HL-60 (cell line): ENCODE results near the gene OAS2.

ENCODE experiments used
- DNase-seq, 2 experiments: peaks; one replicate each; pipeline ENCODE4 v3.0.0-alpha.2; 2010 to 2020; ENCODE audit warnings: low read depth in 1 of 2, low spot score in 1 of 2
- H3K27ac ChIP-seq: fragments of 250-450 bp; sonication (Bioruptor Pico); replicated peaks from 2 replicates; pipeline ENCODE4 v1.5.1; 2020; ENCODE audit warnings: mild to moderate bottlenecking, moderate library complexity
- H3K27me3 ChIP-seq: fragments of 250-450 bp; sonication (Bioruptor Pico); 2 replicates; pipeline ENCODE4 v1.5.1; 2021; ENCODE audit warnings: mild to moderate bottlenecking, moderate library complexity; ENCODE audit not compliant: insufficient read depth, poor library complexity, severe bottlenecking
- H3K4me3 ChIP-seq: replicated peaks from 2 replicates; pipeline ENCODE4 v1.5.1; 2011; ENCODE audit warnings: mild to moderate bottlenecking, control low read depth, low read length; ENCODE audit not compliant: insufficient read depth
- GABPA ChIP-seq: IDR thresholded peaks from 2 replicates; pipeline ENCODE4 v1.6.1; 2012; ENCODE audit warnings: low read depth
- POLR2AphosphoS5 ChIP-seq: IDR thresholded peaks from 2 replicates; pipeline ENCODE4 v1.6.1; 2012; ENCODE audit warnings: low read depth
- SPI1 ChIP-seq: IDR thresholded peaks from 2 replicates; pipeline ENCODE4 v1.6.1; 2012; ENCODE audit warnings: low read depth, mild to moderate bottlenecking, borderline replicate concordance
- TF ChIP-seq, protein P1 (sequence below): IDR thresholded peaks from 2 replicates; pipeline ENCODE4 v1.6.1; 2012; ENCODE audit warnings: low read depth; ENCODE audit not compliant: insufficient replicate concordance
- TF ChIP-seq, protein P2 (sequence below): IDR thresholded peaks from one replicate; pipeline ENCODE4 v1.5.1; 2011; ENCODE audit warnings: low read length, control low read depth, inconsistent platforms; ENCODE audit not compliant: insufficient read depth

OAS2 gene

GRCh38 chr12:112971248-112971647, 7.1 kb upstream of the OAS2 start:
- Histone ChIP-seq H3K27ac (no peak overlapping the region), H3K4me3 (no peak overlapping the region), H3K27me3 (no peaks in the 10 kb centered on the region)
- no peak for DNase-seq
- TF ChIP-seq SPI1 (no peak), GABPA (no peak), POLR2AphosphoS5 (no peak)
- TF ChIP-seq, protein P1, sequence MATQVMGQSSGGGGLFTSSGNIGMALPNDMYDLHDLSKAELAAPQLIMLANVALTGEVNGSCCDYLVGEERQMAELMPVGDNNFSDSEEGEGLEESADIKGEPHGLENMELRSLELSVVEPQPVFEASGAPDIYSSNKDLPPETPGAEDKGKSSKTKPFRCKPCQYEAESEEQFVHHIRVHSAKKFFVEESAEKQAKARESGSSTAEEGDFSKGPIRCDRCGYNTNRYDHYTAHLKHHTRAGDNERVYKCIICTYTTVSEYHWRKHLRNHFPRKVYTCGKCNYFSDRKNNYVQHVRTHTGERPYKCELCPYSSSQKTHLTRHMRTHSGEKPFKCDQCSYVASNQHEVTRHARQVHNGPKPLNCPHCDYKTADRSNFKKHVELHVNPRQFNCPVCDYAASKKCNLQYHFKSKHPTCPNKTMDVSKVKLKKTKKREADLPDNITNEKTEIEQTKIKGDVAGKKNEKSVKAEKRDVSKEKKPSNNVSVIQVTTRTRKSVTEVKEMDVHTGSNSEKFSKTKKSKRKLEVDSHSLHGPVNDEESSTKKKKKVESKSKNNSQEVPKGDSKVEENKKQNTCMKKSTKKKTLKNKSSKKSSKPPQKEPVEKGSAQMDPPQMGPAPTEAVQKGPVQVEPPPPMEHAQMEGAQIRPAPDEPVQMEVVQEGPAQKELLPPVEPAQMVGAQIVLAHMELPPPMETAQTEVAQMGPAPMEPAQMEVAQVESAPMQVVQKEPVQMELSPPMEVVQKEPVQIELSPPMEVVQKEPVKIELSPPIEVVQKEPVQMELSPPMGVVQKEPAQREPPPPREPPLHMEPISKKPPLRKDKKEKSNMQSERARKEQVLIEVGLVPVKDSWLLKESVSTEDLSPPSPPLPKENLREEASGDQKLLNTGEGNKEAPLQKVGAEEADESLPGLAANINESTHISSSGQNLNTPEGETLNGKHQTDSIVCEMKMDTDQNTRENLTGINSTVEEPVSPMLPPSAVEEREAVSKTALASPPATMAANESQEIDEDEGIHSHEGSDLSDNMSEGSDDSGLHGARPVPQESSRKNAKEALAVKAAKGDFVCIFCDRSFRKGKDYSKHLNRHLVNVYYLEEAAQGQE, result no peak

DNA sequence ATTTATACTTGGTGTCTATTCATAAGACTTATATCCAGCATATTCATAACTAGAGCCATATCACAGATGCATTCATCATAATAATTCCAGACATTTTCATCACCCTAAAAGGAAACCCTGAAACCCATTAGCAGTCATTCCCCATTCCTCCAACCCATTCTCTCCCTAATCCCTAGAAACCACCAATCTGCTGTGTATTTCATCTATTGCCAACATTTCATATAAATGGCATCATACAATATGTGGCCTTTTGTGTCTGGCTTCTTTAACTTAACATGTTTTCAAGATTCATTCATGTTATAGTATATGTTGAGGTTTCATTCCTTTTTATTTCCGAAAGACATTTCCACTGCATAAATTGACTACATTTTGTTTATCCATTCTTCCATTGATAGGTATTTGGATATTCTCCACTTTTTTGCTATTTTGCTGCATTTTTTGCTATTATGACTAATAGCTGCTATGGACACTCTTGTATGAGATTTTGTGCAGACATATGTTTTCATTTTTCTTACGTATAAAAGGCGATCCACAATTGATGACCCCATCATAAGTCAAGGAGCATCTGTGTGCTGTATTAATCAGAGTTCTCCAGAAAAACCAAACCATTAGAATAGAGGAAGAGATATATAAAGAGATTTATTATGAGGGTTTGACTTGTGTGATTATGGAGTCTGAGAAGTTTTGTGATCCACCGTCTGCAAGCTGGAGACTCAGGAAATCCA, 5.1 kb upstream of the OAS2 start:
- H3K4me3 ChIP-seq, result no peak overlapping the region
- H3K27me3 ChIP-seq, result no peaks in the 10 kb centered on the region
- TF ChIP-seq, protein P2, sequence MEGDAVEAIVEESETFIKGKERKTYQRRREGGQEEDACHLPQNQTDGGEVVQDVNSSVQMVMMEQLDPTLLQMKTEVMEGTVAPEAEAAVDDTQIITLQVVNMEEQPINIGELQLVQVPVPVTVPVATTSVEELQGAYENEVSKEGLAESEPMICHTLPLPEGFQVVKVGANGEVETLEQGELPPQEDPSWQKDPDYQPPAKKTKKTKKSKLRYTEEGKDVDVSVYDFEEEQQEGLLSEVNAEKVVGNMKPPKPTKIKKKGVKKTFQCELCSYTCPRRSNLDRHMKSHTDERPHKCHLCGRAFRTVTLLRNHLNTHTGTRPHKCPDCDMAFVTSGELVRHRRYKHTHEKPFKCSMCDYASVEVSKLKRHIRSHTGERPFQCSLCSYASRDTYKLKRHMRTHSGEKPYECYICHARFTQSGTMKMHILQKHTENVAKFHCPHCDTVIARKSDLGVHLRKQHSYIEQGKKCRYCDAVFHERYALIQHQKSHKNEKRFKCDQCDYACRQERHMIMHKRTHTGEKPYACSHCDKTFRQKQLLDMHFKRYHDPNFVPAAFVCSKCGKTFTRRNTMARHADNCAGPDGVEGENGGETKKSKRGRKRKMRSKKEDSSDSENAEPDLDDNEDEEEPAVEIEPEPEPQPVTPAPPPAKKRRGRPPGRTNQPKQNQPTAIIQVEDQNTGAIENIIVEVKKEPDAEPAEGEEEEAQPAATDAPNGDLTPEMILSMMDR, result no peak
- no peak for TF ChIP-seq GABPA
- TF ChIP-seq POLR2AphosphoS5, result no peak
- TF ChIP-seq, protein P1, result no peak
- TF ChIP-seq SPI1, result no peak
- H3K27ac ChIP-seq, result no peak overlapping the region
- DNase-seq, result no peak

- Histone ChIP-seq H3K27ac (no peak overlapping the region), H3K4me3 (no peak overlapping the region), H3K27me3 (no peaks in the 10 kb centered on the region)
- no peak for DNase-seq
- no peak for TF ChIP-seq GABPA
- TF ChIP-seq, protein P1, result no peak
- peak; percentile 73; the same call in 1 of the 2 replicates for TF ChIP-seq SPI1
- TF ChIP-seq, protein P2, result no peak
Measured at GRCh38 chr12:112973818-112974231, 4.5 kb upstream of the OAS2 start.
